Stimulated activated CD4-positive, alpha-beta T cell treated with anti-CD3 and anti-CD28 coated beads, Interleukin-12 subunit alpha, Interleukin-12 subunit beta, amount 100 ng/mL, for 48 hours (primary cell): ENCODE results near the gene SORCS2.
"Not testable (repeated sequence)": the region's sequence is repeated elsewhere in the genome, so short reads cannot be mapped to it uniquely, and the experiment has no call there.

Experiments used
- DNase-seq, 3 donors: peaks; one replicate each; pipeline ENCODE4 v3.0.0-alpha.2; 2020; ENCODE audit warnings: low read depth in 2 of 3, low spot score in 1 of 3

The SORCS2 gene

GRCh38 chr4:7569810-7570783, 377.8 kb downstream of the SORCS2 start:
- no peak for DNase-seq

- no peak for DNase-seq
Observed at GRCh38 chr4:7571001-7571400, 378.7 kb downstream of the SORCS2 start.

GRCh38 chr4:7571701-7572100, 379.4 kb downstream of the SORCS2 start:
- DNase-seq = no peak

GRCh38 chr4:7572894-7573293, 380.6 kb downstream of the SORCS2 start:
- no peak for DNase-seq

GRCh38 chr4:7573576-7574091, 381.3 kb downstream of the SORCS2 start:
- no peak for DNase-seq

- no peak for DNase-seq
Observed at GRCh38 chr4:7574287-7575014, 382.1 kb downstream of the SORCS2 start.

- DNase-seq = no peak
Observed at GRCh38 chr4:7575426-7575825, 383.1 kb downstream of the SORCS2 start.

- DNase-seq = not testable (repeated sequence)
Observed at GRCh38 chr4:7577361-7578039, 385.2 kb downstream of the SORCS2 start.

- peak in 1 of 3 donors; percentile 9 for DNase-seq
Observed at GRCh38 chr4:7581477-7581876, 389.1 kb downstream of the SORCS2 start.

- no peak for DNase-seq
Observed at GRCh38 chr4:7582313-7583097, 390.2 kb downstream of the SORCS2 start.

GRCh38 chr4:7584098-7584497, 391.8 kb downstream of the SORCS2 start:
- DNase-seq = no peak

GRCh38 chr4:7584606-7585159, 392.3 kb downstream of the SORCS2 start:
- DNase-seq = no peak

- no peak for DNase-seq
Observed at GRCh38 chr4:7585768-7586167, 393.4 kb downstream of the SORCS2 start.

GRCh38 chr4:7587433-7588405, 395.4 kb downstream of the SORCS2 start:
- DNase-seq = no peak

GRCh38 chr4:7590189-7590588, 397.9 kb downstream of the SORCS2 start:
- no peak for DNase-seq

GRCh38 chr4:7590899-7591298, 398.6 kb downstream of the SORCS2 start:
- no peak for DNase-seq

GRCh38 chr4:7591409-7592053, 399.2 kb downstream of the SORCS2 start:
- no peak for DNase-seq

GRCh38 chr4:7593646-7594412, 401.5 kb downstream of the SORCS2 start:
- no peak for DNase-seq
